NCI-H2081 (cell line): ENCODE results near the gene ACP2.
A peak's percentile ranks its signal among the peaks of the same experiment; 100 is the strongest.

Experiments used
- DNase-seq, 2 experiments: peaks; one replicate each; lab custom pipeline; 2025; lab: John Stamatoyannopoulos, UW

The ACP2 gene, protein sequence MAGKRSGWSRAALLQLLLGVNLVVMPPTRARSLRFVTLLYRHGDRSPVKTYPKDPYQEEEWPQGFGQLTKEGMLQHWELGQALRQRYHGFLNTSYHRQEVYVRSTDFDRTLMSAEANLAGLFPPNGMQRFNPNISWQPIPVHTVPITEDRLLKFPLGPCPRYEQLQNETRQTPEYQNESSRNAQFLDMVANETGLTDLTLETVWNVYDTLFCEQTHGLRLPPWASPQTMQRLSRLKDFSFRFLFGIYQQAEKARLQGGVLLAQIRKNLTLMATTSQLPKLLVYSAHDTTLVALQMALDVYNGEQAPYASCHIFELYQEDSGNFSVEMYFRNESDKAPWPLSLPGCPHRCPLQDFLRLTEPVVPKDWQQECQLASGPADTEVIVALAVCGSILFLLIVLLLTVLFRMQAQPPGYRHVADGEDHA

DNA sequence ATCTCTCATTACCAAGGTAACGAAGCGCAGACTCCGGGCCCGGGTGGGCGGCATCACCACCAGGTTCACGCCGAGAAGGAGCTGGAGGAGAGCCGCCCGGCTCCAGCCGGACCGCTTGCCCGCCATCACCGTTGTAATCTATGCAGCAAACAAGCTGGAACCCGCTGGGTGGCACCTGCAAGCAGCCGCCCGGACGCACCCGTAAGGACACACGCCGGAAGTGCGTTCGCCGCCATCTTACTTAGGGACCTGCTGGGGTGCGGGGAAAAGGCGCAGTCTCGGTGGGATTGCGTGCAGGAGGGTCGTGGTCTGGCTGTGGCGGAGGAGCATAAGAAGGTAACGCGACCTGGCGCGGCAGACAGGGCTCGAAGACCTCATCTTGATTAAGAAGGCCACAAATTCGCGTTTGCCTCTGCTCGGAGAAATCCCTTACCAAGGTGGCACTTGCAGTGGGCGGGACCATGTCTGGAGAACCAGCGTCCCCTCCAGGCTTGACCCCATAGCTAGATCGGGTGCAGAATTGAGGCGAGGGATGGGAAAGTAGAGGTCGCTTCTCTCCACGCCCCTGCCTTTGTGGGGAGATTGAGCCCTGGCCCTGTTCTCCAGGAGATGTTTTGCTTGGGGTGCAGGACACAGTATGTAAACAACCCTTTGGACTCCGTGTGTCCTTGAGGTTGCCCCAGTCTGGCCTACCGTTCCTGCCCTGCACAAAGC is at the start of gene ACP2:
Gene ACP2, minus strand, starts transcription at position 151 of the 714 bp plus-strand sequence. Its CDS starts 25 bp downstream, at position 126.
- peak; percentile 87 to 91 for DNase-seq

DNA sequence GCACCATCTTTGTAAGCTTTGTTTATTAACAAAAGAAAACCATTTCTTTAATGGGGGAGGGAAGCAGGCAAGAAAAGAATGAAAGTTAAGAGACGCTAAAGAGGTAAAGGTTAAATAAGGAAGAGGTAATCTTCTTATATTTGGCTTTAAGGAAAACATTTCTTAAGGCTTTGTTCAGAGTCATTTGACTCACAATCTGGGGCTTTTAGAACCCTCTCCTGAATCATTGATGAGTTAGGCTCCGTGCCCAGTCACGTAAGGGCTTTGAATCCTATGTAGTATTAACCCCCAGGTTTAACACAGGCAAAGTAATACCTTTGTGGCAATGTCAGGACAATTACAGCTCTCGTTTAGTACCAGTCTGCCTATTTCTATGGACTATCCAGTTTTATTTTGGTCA is 47.4 kb upstream of the ACP2 start:
- no peak for DNase-seq

DNA sequence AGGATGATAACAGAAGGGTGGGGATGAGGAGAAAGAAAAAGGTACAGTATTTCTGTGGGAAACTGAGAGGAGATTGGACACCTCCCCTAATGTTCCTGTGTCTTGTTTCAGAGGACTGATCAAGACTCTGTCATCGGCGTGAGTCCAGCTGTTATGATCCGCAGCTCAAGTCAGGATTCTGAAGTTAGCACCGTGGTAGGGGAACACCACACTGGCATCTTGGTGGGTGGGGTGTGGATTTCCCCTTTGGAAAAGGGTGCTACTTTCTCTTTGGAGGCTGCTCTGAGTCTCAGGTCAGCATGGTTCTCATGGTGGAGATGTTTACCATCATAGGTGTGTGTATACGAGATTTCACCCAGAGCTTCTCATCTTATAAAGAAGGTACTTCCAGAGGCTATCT is 46.8 kb upstream of the ACP2 start:
- DNase-seq, result no peak

DNA sequence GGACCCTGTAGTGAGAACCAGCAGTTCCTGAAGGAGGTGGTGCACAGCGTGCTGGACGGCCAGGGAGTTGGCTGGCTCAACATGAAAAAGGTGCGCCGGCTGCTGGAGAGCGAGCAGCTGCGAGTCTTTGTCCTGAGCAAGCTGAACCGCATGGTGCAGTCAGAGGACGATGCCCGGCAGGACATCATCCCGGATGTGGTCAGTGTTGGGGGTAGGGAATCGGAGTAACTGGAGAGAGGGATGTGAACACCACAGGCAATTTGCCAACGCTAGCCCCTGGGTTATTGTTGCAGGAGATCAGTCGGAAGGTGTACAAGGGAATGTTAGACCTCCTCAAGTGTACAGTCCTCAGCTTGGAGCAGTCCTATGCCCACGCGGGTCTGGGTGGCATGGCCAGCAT is 41.2 kb upstream of the ACP2 start:
- DNase-seq, result no peak

DNA sequence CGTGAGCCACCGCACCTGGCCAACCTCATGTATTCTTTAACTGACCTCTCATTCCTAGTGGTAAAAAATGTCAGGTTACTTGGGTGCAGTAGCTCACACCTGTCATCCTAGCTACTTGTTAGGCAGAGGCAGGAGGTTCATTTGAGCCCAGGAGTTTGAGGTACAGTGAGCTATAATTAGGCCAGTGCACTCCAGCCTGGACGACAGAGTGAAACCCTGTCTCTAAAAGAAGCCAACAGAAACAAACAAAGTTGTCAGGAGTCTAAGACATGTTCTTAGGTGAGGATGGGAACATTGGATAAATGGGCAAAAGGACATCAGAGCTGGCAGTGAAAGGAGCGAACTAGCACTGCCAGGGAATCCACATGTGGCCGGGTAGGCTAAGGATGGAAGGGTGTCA is 39.5 kb upstream of the ACP2 start:
- no peak for DNase-seq

DNA sequence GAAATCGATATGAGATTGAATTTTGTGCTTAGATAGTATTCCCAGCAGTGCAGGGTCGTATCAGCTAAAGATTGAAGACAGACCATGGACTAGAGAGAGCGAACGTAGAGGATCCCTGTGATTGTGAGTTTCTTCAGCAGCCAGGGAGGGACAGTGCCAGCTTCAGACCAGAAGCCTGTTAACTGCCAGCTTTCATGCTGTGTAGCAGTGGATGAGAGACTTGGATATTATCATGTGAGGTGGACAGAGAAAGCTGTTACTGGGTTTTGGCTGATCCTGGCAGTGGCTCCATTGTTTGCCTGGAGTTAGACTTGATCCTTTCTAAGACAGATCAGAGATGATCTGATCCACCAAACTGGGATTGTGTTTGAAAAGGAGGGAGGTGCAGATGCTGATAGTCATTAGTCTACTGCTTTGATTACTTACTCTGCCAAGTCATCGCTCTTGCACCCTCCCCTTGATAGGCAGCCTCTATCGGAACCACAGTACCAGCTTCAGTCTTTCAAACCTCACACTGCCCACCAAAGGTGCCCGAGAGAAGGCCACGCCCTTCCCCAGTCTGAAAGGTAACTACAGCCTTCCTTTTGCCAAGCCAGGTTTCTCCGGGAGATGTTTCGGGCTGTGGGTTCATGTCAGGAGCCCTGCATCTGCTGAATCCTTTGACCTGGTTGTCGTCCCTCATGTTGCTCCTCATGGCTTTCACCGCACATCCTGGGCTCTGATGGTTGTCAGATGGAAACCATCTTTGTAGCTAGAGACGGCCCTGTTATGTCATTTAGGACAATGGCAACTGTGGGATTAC is 37.6 kb upstream of the ACP2 start:
- no peak for DNase-seq

DNA sequence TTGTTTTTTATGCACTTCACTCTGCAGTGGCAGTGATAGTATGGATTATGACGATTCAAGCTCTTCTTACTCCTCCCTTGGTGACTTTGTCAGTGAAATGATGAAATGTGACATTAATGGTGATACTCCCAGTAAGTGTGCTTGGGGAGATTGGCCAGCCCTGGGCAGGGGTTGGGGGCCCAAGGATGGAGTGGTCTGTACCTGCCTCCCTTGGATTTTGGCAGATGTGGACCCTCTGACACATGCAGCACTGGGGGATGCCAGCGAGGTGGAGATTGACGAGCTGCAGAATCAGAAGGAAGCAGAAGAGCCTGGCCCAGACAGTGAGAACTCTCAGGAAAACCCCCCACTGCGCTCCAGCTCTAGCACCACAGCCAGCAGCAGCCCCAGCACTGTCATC is 35.5 kb upstream of the ACP2 start:
- DNase-seq, result no peak

DNA sequence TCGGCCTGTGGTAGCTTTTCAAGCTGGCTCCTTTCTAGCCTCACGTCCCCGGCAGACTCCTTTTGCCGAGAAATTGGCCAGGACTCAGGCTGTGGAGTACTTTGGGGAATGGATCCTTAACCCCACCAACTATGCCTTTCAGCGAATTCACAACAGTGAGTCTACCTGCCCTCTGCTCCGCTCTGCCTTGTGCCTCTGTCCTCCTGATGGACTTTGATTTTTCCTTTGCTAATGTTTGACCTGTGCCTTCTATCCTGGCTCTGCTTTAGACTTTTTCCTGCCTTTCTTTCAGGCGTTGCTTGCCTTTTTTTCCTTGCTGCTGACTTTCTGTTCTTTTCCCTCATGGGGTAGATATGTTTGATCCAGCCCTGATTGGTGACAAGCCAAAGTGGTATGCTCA is 33.8 kb upstream of the ACP2 start:
- no peak for DNase-seq

DNA sequence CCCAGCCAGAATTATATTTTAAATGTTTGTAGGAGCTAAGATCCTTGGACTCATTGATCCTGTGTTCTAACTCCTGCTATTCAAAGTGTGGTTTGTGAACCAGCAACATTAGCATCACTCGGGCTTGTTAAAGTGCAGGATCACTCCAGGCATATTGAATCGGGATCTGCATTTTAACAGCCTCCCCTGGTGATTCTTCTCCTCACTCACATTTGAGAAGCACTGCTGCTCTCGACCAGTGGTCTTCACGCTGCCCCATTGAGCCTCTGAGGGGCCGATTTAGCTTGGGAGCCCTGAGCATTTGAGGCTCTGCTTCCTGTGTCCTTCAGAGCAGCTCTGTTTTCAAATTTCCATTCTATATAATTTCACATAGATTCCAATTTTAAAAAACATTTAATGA is 32.2 kb upstream of the ACP2 start:
- DNase-seq, result no peak

DNA sequence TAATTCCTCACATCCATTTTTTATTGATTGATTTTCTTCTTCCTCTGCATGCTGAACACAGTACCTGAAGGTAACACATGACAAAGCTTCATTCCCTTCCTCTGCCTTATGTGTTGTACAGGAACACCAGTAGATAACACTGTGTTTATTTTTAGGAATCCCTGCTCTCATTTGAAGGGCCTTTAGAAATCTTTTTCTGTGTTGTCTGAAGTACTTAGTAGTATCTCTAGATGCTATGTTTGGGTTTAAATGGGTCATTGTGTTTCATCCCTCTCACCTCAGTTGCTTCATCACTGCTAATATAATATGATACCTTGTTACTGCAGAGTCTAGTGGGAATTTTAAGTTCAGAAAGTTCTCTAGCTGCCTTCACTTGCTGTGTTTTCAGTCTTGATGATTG is 31.5 kb upstream of the ACP2 start:
- DNase-seq, result no peak

DNA sequence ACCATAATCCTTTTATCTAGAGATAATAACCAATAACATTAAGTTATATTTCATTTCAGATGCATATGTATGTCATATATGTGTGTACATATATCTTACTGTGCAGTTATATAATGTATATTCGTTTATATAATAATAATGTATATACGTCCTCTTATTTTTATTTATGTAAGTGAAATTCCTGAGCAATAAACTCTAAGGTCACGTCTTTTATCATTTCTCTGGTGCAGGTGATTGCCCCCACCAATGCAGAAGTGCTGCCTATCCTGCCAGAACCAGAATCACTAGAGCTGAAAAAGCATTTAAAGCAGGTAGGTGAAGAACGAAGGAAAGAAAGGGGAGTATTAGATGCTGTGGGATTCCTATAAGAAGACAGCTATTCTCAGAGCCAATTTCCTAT is 30.2 kb upstream of the ACP2 start:
- DNase-seq, result no peak

DNA sequence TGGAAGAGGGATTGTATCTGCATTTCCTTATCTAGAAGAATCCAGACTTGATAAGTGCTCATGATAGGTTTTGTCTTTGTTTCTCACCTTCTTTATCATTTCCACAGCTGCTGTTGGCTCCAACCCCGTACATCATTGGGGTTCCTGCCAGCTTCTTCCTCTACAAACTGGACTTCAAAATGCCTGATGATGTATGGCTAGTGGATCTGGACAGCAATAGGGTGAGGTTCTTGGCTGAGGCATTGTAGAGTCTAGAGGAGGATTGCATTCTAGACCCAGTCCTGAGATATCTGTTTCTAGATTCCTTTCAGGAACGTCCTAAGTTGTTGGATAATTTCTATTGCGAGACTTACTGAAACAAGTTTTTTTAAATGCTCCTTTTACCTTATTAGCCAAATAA is 29.4 kb upstream of the ACP2 start:
- DNase-seq, result no peak

DNA sequence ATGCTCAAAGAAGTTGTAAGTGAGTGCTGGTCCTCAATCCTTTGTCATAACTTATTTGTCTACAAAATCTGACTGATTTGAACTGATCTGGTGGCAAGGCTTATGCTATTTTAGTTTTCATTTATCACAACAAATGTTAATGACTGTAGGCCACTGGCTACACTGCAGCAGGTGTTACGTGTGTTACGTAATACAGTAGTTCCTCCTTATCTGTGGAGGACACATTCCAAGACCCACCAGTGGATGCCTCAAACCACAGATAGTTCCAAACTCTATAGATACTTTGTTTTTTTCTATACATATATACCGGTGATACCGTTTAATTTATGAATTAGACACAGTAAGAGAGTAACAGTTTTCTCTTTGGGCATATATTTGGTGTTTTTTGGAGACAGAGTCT is 28.3 kb upstream of the ACP2 start:
- no peak for DNase-seq

DNA sequence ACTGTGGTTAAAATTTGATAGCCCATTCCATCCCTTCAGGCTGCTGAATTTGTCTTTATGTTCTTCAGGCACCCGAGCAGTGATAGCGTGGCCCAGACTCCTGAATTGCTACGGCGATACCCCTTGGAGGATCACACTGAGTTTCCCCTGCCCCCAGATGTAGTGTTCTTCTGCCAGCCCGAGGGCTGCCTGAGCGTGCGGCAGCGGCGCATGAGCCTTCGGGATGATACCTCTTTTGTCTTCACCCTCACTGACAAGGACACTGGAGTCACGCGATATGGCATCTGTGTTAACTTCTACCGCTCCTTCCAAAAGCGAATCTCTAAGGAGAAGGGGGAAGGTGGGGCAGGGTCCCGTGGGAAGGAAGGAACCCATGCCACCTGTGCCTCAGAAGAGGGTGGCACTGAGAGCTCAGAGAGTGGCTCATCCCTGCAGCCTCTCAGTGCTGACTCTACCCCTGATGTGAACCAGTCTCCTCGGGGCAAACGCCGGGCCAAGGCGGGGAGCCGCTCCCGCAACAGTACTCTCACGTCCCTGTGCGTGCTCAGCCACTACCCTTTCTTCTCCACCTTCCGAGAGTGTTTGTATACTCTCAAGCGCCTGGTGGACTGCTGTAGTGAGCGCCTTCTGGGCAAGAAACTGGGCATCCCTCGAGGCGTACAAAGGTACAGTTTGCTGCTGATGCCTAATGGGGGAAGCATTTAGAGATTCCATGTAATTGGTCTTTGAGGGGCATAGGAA is 26.1 kb upstream of the ACP2 start:
- DNase-seq, result no peak

DNA sequence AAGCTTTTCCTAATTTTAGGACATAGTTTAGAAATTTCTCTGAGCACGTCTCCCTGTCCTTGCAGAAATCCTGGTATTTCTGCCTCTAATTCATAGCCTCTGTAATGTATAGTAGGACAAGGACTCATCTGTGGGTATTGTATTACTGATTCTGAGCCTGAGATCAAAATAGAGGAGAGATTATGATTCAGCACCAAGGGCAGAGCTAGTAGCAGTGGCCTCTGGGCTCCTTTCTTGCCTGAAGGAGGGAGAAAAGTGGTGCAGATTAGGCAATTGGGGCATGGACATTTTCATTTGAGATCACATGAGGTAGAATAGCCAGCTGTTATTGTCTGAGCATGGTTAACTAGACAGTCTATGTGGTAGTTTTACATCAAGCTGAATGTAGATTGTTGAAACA is 24.1 kb upstream of the ACP2 start:
- DNase-seq, result no peak

DNA sequence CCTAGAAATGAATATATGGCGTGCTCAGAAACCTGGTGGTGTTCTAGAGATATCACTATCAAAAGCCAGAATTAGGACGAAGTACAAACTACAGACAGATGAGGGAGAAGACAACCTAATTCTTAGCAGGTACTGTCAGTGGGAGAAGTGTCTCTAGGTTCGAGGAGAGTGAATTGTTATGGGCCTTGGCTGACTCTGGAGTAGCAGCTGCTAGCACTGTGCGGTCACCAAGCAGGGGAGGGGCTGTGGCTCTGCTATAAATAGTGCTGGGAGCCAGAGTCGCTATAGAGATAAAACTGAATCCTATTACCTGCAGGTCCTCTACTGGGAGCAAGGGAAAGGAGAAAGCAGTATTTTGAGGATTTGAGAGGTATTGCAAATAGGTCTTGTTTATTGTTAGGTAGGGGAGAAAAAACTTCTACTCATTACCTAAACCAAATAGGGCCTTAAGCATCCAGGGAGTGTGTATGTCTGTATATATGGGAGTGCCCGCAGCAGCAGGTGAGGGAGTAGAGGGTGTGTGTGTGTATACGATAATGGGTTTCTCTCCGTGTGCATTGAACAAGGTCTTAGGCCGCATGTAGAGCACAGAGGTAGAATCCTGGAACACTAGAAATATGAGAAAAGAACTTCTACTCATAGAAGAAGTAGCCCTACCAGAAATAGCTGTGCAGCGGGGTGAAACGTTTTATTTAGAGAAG is 23.5 kb upstream of the ACP2 start:
- DNase-seq, result peak; percentile 56 to 78

DNA sequence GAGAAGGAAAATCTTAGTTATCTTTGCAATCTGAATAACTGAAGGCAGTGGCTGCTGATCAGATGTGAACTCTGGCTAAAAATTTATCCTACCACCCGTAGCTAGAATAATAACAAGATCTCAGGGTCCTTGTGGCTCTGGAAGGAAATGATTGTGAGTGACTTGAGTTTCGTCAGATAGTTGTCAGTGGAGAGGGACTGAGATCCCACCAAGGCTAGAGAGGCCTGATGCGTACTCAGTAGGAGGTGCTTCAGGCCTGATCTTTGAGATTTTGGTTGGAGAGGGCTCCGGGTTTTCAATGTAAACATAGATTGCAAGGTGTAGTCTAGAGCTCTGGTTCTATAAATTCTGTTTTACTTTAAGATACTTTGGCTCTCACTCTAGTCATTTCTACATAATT is 22.7 kb upstream of the ACP2 start:
- no peak for DNase-seq

DNA sequence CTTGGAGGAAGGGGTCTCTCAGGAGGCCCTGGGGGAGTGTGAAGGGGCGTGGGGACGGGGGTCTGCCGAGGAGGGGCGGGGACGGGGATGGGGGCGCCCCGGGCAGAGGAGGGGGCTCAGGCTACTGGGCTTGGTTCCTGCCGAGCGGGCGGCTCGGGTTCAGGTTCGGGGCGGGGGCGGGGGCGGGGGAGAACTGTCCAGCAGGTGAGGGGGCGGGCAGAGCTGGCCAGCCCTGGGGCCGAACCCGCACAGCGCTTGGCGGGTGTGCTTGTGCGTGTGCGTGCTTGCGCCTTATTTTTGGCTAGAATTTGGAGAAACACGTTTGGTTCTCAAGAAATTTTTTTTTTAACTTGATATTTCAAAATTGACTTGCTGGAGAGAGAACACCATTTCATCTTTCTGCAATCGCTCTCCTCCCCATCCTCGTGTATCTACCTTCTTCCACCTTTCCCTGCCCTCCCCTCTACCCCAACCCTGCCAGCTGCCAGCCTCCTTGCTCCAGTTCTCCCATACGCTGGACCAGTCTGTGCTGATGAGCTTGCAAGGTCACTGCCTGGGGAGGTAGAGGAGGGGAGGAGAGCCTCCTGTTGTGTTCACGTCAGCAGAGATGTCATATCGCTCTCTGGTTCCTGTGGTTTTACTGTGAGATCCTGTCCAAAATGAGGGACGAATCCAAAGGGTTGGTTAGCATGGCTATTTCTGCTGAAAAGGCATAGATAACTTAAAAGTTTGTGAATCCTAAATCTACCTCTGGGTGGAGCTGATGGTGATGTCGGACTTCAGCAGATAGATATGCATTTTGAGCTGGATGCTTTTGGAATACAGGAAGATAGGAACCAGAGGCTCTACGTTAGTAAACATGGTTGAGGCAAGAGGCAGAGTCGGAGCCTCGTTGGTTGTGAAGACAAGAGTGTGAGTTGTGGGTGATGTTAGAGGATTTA is 22.0 kb upstream of the ACP2 start:
- peak; percentile 47 to 49 for DNase-seq

DNA sequence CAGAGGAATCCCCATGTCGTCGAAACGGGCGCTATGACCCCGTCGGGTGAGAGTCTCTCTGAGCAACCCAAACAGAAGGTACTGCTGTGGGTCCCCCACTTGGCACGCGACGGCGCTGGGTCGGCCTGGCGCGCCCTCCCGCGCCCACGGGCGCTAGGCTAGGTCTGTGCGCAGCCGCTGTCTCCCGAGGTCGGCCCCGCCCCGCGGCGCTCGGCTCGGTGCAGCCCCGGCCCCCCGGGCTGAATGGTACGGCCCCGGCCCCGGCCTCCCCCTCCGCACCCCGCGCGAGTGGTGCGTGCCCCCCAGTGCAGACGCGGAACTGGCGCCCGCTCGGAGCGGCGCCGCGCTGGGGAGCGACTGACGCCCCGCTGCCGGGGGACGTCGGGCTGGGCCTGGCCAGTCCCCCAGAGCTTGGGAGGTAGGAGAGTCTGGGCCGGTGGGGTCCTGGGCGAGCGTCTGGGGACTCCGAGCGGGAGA is 21.3 kb upstream of the ACP2 start, which contains the start of gene MADD:
Gene MADD, plus strand, starts transcription at position 305 of the 477 bp plus-strand sequence.
- DNase-seq, result peak; percentile 88 to 91
